C4-2B (cell line): ENCODE data around the gene CHAF1B.

Experiments
- CTCF ChIP-seq: fragments of 450-650 bp; conservative IDR thresholded peaks from 2 replicates; pipeline ENCODE4 v1.5.1; 2017; ENCODE audit warnings: mild to moderate bottlenecking
- ZFX ChIP-seq: fragments of 450-650 bp; IDR thresholded peaks from 2 replicates; pipeline ENCODE4 v1.6.1; 2017

DNA sequence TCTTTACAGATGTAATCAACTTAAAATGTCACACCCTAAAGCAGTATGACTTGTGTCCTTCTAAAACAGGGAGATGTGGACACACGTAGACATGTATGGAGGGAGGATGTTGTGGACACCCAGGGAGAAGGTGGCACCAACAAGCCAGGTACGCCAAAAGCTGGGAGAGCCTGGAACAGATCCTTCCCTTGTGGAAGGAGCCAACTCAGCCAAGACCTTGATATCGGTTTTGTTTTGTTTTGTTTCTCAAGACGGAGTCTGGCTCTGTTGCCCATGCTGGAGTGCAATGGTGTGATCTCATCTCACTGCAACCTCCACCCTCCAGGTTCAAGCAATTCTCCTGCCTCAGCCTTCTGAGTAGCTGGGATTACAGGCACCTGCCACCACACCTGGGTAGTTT, 45.6 kb downstream of the CHAF1B start:
- TF ChIP-seq CTCF (no peak), ZFX (no peak)
